ENCODE data around the gene PCNX1. TPM values are rescaled to one million over a fixed set of nuclear protein-coding genes. Genes with fewer than 3 reads are reported as not detected.

PCNX1 gene
- total RNA-seq, 1 donor from 2014 or later: 32.6 TPM

DNA sequence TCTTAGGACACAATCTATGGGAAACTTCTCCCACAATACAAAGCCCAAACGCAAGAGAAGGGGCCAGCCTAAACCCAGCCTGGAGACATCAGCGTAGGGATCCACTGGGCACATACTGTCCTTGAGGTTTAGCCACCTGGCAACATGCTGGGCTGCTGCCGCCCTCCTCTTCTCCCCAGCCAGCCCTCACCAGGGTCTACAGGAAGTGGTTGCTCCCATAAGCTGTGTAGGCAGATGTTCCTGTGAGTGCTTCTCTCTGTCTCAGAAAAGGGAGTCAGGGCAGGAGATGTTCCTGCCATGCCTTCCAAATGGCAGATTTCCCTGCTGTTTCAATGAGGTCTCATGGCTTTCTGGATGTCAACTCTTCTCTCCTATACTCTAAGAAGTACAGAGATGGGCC is 241.4 kb downstream of the PCNX1 start:
- no peak for DNase-seq (ENCODE audit: low read depth, low spot score)

DNA sequence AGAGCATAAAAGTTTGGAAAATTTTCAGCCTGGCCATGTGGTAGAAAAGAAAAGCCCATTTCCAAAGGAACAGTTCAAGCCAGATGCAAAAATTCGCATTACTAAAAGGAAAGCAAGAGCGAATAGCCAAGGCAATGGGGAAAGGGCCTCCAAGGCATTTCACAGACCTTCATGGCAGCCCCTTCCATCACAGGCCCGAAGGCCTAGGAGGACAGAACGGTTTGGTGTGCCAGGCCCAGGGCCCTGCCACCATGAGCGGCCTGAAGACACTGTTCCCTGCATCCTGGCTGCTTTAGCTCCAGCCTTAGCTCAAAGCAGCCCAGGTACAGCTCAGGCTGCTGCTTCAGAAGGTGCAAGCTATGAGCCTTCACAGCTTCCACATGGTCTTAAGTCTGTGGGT is 243.5 kb downstream of the PCNX1 start:
- DNase-seq (ENCODE audit: low read depth, low spot score): no peak

DNA sequence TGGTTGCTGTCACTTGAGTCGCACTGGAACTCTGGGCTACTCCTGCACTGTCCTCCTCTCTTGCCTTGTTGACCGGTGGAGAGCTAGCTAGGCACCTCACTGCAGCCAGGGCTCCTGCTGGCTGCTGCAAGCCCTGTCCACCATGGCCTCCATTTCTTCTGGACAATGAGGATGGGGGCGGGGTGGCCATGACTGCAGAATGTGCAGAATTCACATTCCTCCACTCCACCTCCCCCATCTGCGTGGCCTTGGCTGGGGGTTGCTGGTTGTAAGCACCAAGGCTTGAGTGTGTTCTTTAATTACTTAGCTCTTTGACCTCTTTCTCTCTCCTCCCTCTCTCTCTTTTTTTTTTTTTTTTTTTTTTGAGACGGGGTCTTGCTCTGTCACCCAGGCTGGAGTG is 248.5 kb downstream of the PCNX1 start:
- no peak for DNase-seq (ENCODE audit: low read depth, low spot score)

DNA sequence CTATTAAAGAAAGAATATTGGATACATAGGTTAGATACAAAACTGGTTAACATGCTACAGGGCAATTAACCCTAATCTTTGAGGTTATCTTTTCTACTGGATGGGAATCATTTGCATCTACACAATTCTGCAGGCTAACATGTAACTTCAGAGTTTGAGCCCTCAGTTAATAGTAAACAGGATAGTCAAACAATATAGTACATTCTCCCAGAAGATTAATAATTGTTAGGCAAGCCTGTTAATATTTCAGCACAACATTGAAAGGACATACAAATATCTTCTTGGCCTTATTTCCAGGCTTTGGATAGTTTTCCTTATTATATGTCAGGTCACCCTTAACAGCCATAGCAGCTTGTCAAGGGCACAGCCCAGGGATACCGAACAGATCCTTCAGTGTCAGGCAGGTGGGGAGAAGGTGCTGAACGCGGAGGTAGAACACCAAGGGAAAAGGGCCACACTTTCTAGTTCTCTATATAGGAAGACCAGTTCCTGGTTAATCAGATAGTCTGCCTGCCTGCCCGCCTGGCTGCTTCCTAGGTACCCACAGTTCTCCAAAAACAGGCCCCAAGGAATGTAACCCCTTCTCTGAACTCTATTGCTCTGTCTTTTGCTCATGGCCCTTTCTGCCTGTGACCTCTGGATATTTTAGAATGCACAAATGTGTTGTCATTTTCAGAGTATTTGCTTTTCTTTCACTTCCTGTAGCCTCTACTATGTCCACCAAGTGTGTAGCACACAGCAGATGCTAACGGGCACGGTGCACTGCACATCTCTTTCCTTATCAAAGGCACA is 256.0 kb downstream of the PCNX1 start:
- no peak for DNase-seq (ENCODE audit: low read depth, low spot score)

DNA sequence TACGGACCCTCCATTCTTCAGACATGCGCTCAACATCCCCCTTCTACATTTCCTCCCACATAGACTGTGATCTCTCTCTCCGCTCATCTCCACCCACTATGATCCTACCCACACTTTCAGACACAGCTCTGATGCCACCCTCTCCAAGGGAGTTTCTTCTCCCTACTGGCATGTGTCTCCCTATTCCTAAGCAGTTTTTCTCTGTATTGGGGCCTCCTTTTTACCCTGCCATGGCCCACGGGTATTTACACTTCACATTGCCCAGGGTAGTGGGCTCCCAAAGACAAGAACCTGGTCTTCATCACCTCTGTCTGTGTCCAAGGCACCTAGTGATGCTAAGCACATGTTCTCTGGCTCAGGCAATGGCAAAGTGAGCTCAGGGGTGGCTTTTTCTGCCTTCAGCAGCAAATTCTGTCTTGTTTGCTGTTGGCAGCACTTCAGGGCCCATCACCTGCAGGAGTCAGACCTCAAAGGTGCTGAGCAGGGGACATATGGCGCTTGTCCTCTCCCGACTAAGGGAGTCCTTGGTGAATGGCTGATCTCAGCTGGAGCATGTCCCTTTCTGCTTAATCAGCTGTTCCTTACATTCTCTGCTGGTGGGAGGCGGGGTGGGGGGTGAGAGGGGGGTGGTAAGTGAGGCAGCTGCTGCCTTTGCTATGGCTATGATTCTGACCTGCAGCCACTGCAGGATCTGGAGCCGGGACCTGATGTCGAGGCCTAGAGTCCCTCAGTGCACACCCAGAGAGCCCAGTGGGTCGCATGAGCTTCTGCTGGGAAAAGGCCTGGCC is 256.8 kb downstream of the PCNX1 start:
- DNase-seq (ENCODE audit: low read depth, low spot score): no peak

Other genes starting within 250 kb of the PCNX1 start
- under 0.01 and 0.04 TPM in 2 replicates for gene MAP3K9, start 97.9 kb upstream of the PCNX1 start, total RNA-seq